ENCODE measurements around the gene RPAIN.

Gene RPAIN

GRCh38 chr17:5413682-5414081, 6.3 kb upstream of the RPAIN start (continued):
- no peak for TF ChIP-seq ZNF645 (tag by site-specific recombination; IDR thresholded peaks at IDR 0.05)
- TF ChIP-seq HIC1 (tag by site-specific recombination; IDR thresholded peaks at IDR 0.05) = peak; percentile 76
- TF ChIP-seq ZBTB10 (tag by site-specific recombination; IDR thresholded peaks at IDR 0.05) = no peak
- no peak for TF ChIP-seq ZNF16 (tag by site-specific recombination; IDR thresholded peaks at IDR 0.05; ENCODE audit: low read depth)
- peak; percentile 26; the same call in 1 of the 2 replicates for TF ChIP-seq OVOL3 (tag by site-specific recombination; IDR thresholded peaks at IDR 0.05)
- TF ChIP-seq FEZF1 (tag by site-specific recombination; IDR thresholded peaks at IDR 0.05) = no peak
- no peak for TF ChIP-seq ZNF544 (tag by site-specific recombination; IDR thresholded peaks at IDR 0.05)
- no peak for TF ChIP-seq ZNF529 (tag by site-specific recombination; IDR thresholded peaks at IDR 0.05; ENCODE audit: insufficient replicate concordance)
- no peak for TF ChIP-seq ZNF837 (tag by site-specific recombination; IDR thresholded peaks at IDR 0.05)
- TF ChIP-seq PBX3 (CRISPR knock-in tag; IDR thresholded peaks at IDR 0.05) = no peak
- no peak for TF ChIP-seq ZNF473 (tag by site-specific recombination; IDR thresholded peaks at IDR 0.05)
- TF ChIP-seq ZNF530 (tag by site-specific recombination; IDR thresholded peaks at IDR 0.05; ENCODE audit: low read depth) = no peak
- no peak for TF ChIP-seq MYNN (tag by site-specific recombination; IDR thresholded peaks at IDR 0.05; ENCODE audit: borderline replicate concordance)
- TF ChIP-seq KLF1 (tag by site-specific recombination; IDR thresholded peaks at IDR 0.05) = no peak
- TF ChIP-seq ZBTB11 (tag by site-specific recombination; conservative IDR thresholded peaks at IDR 0.05; ENCODE audit: low read depth) = no peak
- no peak for TF ChIP-seq ELK4 (IDR thresholded peaks at IDR 0.05; ENCODE audit: borderline replicate concordance, low read depth, low read length)
- 0 out of 2 replicates have a peak, but pooled peaks have one; percentile 25 for TF ChIP-seq GFI1B (tag by site-specific recombination; IDR thresholded peaks at IDR 0.05)
- no peak for TF ChIP-seq ZSCAN4 (tag by site-specific recombination; IDR thresholded peaks at IDR 0.05)
- no peak for TF ChIP-seq ZNF624 (tag by site-specific recombination; IDR thresholded peaks at IDR 0.05)
- TF ChIP-seq ZNF510 (tag by site-specific recombination; IDR thresholded peaks at IDR 0.05; ENCODE audit: insufficient replicate concordance) = no peak
- no peak for TF ChIP-seq ZNF202 (tag by site-specific recombination; IDR thresholded peaks at IDR 0.05; ENCODE audit: borderline replicate concordance)
- TF ChIP-seq ZNF148 (tag by site-specific recombination; IDR thresholded peaks at IDR 0.05; ENCODE audit: borderline replicate concordance) = no peak
- TF ChIP-seq ZNF416 (tag by site-specific recombination; IDR thresholded peaks at IDR 0.05) = no peak
- no peak for TF ChIP-seq ZFP41 (tag by site-specific recombination; IDR thresholded peaks at IDR 0.05; ENCODE audit: borderline replicate concordance)

Data from HEK293 (cell line).